HCT116 (cell line): ENCODE data around the gene FAM228B. TPM values are rescaled to one million over a fixed set of nuclear protein-coding genes. Genes with fewer than 3 reads are reported as not detected.

Source experiments
- ATAC-seq: fragments of 200-7000 bp; cut with Tn5 transposase; 2 replicates; pipeline ENCODE4 v1.9.1; 2020; ENCODE audit warnings: mild to moderate bottlenecking, moderate library complexity
- BruUV-seq: library from RNA; stranded (reverse); fragments of 400-500 nt; replicated peaks from 2 replicates; lab custom pipeline; 2021; lab: Mats Ljungman, UMichigan
- CTCF ChIA-PET: fragments of 300-600 bp; sonication (Branson Sonifier 250); formaldehyde crosslinking; loops from one replicate; lab custom pipeline; 2021; ENCODE audit warnings: antibody characterized with exemption; lab: Charles Lee
- POLR2A ChIA-PET: fragments of 300-600, 350-600 bp; sonication (Branson Sonifier 250); formaldehyde crosslinking; loops from one replicate; lab custom pipeline; 2021; ENCODE audit warnings: antibody characterized with exemption; lab: Charles Lee
- RAD21 ChIA-PET, 2 experiments: fragments of 300-600 bp; sonication (Branson Sonifier 250); formaldehyde crosslinking; loops; one replicate each; lab custom pipeline; 2023; ENCODE audit warnings: low total read pairs in 2 of 2; ENCODE audit not compliant: uncharacterized antibody in 2 of 2, unreplicated experiment in 2 of 2, low non-redundant PET in 1 of 2; lab: Charles Lee
- DNase-seq: peaks from one replicate; pipeline ENCODE4 v3.0.0-alpha.2; 2010; ENCODE audit warnings: low read depth, low spot score
- H2AFZ ChIP-seq: fragments of 200-600 bp; shearing (Covaris generic), sonication (generic); 2 replicates; pipeline ENCODE4 v1.6.1; 2017; ENCODE audit warnings: low read depth, mixed run types, mixed read lengths, antibody characterized with exemption, low read length; ENCODE audit not compliant: poor library complexity, severe bottlenecking
- H3K27ac ChIP-seq: 2 replicates; pipeline ENCODE4 v1.5.1; 2012; ENCODE audit warnings: low read depth, low read length
- H3K27me3 ChIP-seq: fragments of 200-600 bp; sonication (generic); 2 replicates; pipeline ENCODE4 v1.6.1; 2016; ENCODE audit warnings: mixed run types, low read length, mixed read lengths; ENCODE audit not compliant: insufficient read depth
- H3K36me3 ChIP-seq, 2 experiments: fragments of 200-500 bp in 1 of 2; fragments of 200-600 bp in 1 of 2; sonication (Bioruptor generic) in 1 of 2; sonication (generic) in 1 of 2; 2 replicates each; pipeline versions ENCODE4 v1.5.1 to v1.6.1; 2014 to 2016; ENCODE audit warnings: low read length in 2 of 2, inconsistent platforms in 1 of 2, mixed read lengths in 1 of 2, mixed run types in 1 of 2; ENCODE audit not compliant: insufficient read depth in 2 of 2, control insufficient read depth in 1 of 2
- H3K4me1 ChIP-seq, 2 experiments: fragments of 200-600 bp in 1 of 2; sonication (generic) in 1 of 2; 2 replicates each; pipeline versions ENCODE4 v1.5.1 to v1.6.1; 2012 to 2017; ENCODE audit warnings: low read length in 2 of 2, inconsistent platforms in 1 of 2, mild to moderate bottlenecking in 1 of 2, mixed read lengths in 1 of 2, mixed run types in 1 of 2, moderate library complexity in 1 of 2; ENCODE audit not compliant: insufficient read depth in 2 of 2, control insufficient read depth in 1 of 2
- H3K4me2 ChIP-seq: fragments of 200-600 bp; sonication (generic); 2 replicates; pipeline ENCODE4 v1.6.1; 2017; ENCODE audit warnings: mixed run types, low read length, mixed read lengths
- H3K4me3 ChIP-seq, 2 experiments: fragments of 200-600 bp in 1 of 2; sonication (generic) in 1 of 2; replicated peaks in 1 of 2; 2 replicates each; pipeline ENCODE4 v1.5.1; 2011 to 2016; ENCODE audit warnings: low read length in 2 of 2, control low read depth in 1 of 2, low read depth in 1 of 2, mild to moderate bottlenecking in 1 of 2, mixed read lengths in 1 of 2, mixed run types in 1 of 2
- H3K79me2 ChIP-seq: fragments of 200-600 bp; sonication (generic); 2 replicates; pipeline ENCODE4 v1.6.1; 2017; ENCODE audit warnings: mild to moderate bottlenecking, mixed run types, low read length, moderate library complexity, mixed read lengths; ENCODE audit not compliant: insufficient read depth
- H3K9ac ChIP-seq: fragments of 200-600 bp; sonication (generic); 2 replicates; pipeline ENCODE4 v1.6.1; 2016; ENCODE audit warnings: low read length, mixed read lengths
- H3K9me2 ChIP-seq: fragments of 200-600 bp; sonication (generic), shearing (Covaris generic); 2 replicates; pipeline ENCODE4 v1.6.1; 2017; ENCODE audit warnings: mixed run types, mild to moderate bottlenecking, moderate library complexity; ENCODE audit not compliant: insufficient read depth
- H3K9me3 ChIP-seq, 2 experiments: fragments of 200-500 bp in 1 of 2; fragments of 200-600 bp in 1 of 2; sonication (Bioruptor generic) in 1 of 2; sonication (generic) in 1 of 2; 2 replicates each; pipeline ENCODE4 v1.6.1; 2014 to 2017; ENCODE audit warnings: low read length in 2 of 2, mixed read lengths in 2 of 2, inconsistent platforms in 1 of 2, low read depth in 1 of 2, mild to moderate bottlenecking in 1 of 2, mixed run types in 1 of 2, moderate library complexity in 1 of 2; ENCODE audit not compliant: control insufficient read depth in 1 of 2, insufficient read depth in 1 of 2
- H4K20me1 ChIP-seq: fragments of 200-600 bp; sonication (generic), shearing (Covaris generic); 2 replicates; pipeline ENCODE4 v1.6.1; 2017; ENCODE audit warnings: mixed run types, mild to moderate bottlenecking, moderate library complexity; ENCODE audit not compliant: insufficient read depth
- CBX3 ChIP-seq: IDR thresholded peaks from 2 replicates; pipeline ENCODE4 v1.6.1; 2012; ENCODE audit warnings: low read depth
- CTCF ChIP-seq, 3 experiments: fragments of 200-600 bp in 1 of 3; sonication (generic) in 1 of 3; IDR thresholded peaks in 2 of 3; conservative IDR thresholded peaks in 1 of 3; 2 replicates each; pipeline ENCODE4 v1.5.1; 2012 to 2017; ENCODE audit warnings: low read depth in 2 of 3, low read length in 2 of 3, antibody characterized with exemption in 1 of 3, borderline replicate concordance in 1 of 3, control low read depth in 1 of 3, mild to moderate bottlenecking in 1 of 3, mixed read lengths in 1 of 3, mixed run types in 1 of 3, moderate library complexity in 1 of 3; ENCODE audit not compliant: insufficient read depth in 1 of 3
- EZH2 ChIP-seq: fragments of 200-600 bp; sonication (generic); IDR thresholded peaks from 2 replicates; pipeline ENCODE4 v1.6.1; 2017; ENCODE audit warnings: antibody characterized with exemption, mixed run types
- JUND ChIP-seq: IDR thresholded peaks from 2 replicates; pipeline ENCODE4 v1.6.1; 2012
- MAX ChIP-seq: IDR thresholded peaks from 2 replicates; pipeline ENCODE4 v1.6.1; 2012
- POLR2A ChIP-seq: IDR thresholded peaks from 2 replicates; pipeline ENCODE4 v1.7.0; 2011; ENCODE audit warnings: borderline replicate concordance; ENCODE audit not compliant: insufficient read depth, insufficient read length; ENCODE audit errors: extremely low read depth
- POLR2AphosphoS5 ChIP-seq: IDR thresholded peaks from 2 replicates; pipeline ENCODE4 v1.6.1; 2011; ENCODE audit warnings: mild to moderate bottlenecking, low read depth, low read length, moderate library complexity
- RAD21 ChIP-seq: IDR thresholded peaks from 2 replicates; pipeline ENCODE4 v1.6.1; 2012; ENCODE audit warnings: low read depth, mild to moderate bottlenecking
- REST ChIP-seq: IDR thresholded peaks from 2 replicates; pipeline ENCODE4 v1.6.1; 2012; ENCODE audit warnings: low read depth
- SIN3A ChIP-seq: IDR thresholded peaks from 2 replicates; pipeline ENCODE4 v1.6.1; 2012; ENCODE audit warnings: low read depth
- YY1 ChIP-seq: IDR thresholded peaks from 2 replicates; pipeline ENCODE4 v1.6.1; 2011; ENCODE audit warnings: low read length, low read depth, moderate library complexity, mild to moderate bottlenecking; ENCODE audit not compliant: insufficient replicate concordance; ENCODE audit errors: extremely low read depth
- ZFX ChIP-seq: fragments of 450-650 bp; IDR thresholded peaks from 2 replicates; pipeline ENCODE4 v1.6.1; 2017
- ZNF274 ChIP-seq: fragments of 200-500 bp; sonication (Bioruptor generic); IDR thresholded peaks from 2 replicates; pipeline ENCODE4 v1.6.1; 2014; ENCODE audit warnings: mild to moderate bottlenecking, low read depth, low read length, inconsistent platforms
- intact Hi-C: fragments of 100-400 bp; cut with micrococcal nuclease; formaldehyde crosslinking; loops from 2 replicates; pipeline ENCODE4 v1.10.0; 2022
- total RNA-seq: library from RNA; stranded (reverse); gene quantifications from one replicate; pipeline ENCODE4 v1.2.1, GENCODE V29; 2021; ENCODE audit not compliant: unreplicated experiment

FAM228B gene
- total RNA-seq, 1 experiment from 2014 or later, result 5.6 TPM

- POLR2A ChIA-PET, result no interaction called here
- Histone ChIP-seq H3K9me2 (no peaks in the 10 kb centered on the region), H4K20me1 (no peaks in the 10 kb centered on the region), H3K36me3 (no peaks in the 10 kb centered on the region; a peak in 2 of 4 replicates), H3K9me3 (no peaks in the 10 kb centered on the region), H2AFZ (no peak overlapping the region), H3K79me2 (peaks cover 4% of the 10 kb centered on the region), H3K27ac (no peak overlapping the region), H3K27me3 (no peaks in the 10 kb centered on the region), H3K4me3 (no peak overlapping the region), H3K4me1 (peaks cover 11 to 26% of the 10 kb centered on the region in 2 experiments), H3K4me2 (no peak overlapping the region), H3K9ac (no peak overlapping the region)
- RAD21 ChIA-PET, result no interaction called here
- BruUV-seq, result no TSS peak
- intact Hi-C loops, result loop anchor here (5.0 kb wide), 1 partner anchor 258 kb away; no protein-coding TSS in a partner anchor
- DNase-seq, result no peak
- CTCF ChIA-PET, result no interaction called here
- 0 out of 2 replicates have a peak, but pooled peaks have one; percentile 9 for TF ChIP-seq POLR2AphosphoS5
- TF ChIP-seq JUND, result no peak
- no peak for TF ChIP-seq MAX
- no peak for ATAC-seq
Observed at GRCh38 chr2:24080701-24081100, 42.6 kb upstream of the FAM228B start.

GRCh38 chr2:24082787-24083566 lies 40.3 kb upstream of the FAM228B start:
- DNase-seq, result no peak
- BruUV-seq, result TSS peak; percentile 45
- peaks cover 11 to 21% of the 10 kb centered on the region in 2 experiments for H3K4me1 ChIP-seq
- no peaks in the 10 kb centered on the region for H4K20me1 ChIP-seq
- H3K27ac ChIP-seq, result peak overlapping the region; percentile 95
- ChIA-PET RAD21 (interaction anchor here in 1 of 2 experiments (1.8 kb wide), 1 partner anchor 156 kb away, joined by 9 read pairs; the partner anchor contains the start of gene ATAD2B), POLR2A (interaction anchor here (1.0 to 3.3 kb wide), 4 partner anchors 9 to 156 kb away, joined by 3 to 19 read pairs (median 4); partner anchors contain the start of genes ATAD2B and FAM228B), CTCF (interaction anchor here (1.3 to 3.4 kb wide), 7 partner anchors 14 to 279 kb away, joined by 3 to 29 read pairs (median 6); partner anchors contain the start of gene ATAD2B)
- H3K27me3 ChIP-seq, result no peaks in the 10 kb centered on the region
- intact Hi-C loops, result loop anchor here (5.0 kb wide), 1 partner anchor 261 kb away; no protein-coding TSS in a partner anchor
- H3K9me3 ChIP-seq, result no peaks in the 10 kb centered on the region
- H2AFZ ChIP-seq, result no peak overlapping the region
- H3K4me2 ChIP-seq, result peak overlapping the region; percentile 83
- no peak for ATAC-seq
- H3K9me2 ChIP-seq, result no peaks in the 10 kb centered on the region
- peak overlapping the region; percentile 71 to 72 for H3K4me3 ChIP-seq
- peak overlapping the region; percentile 68 for H3K9ac ChIP-seq
- H3K79me2 ChIP-seq, result no peaks in the 10 kb centered on the region
- H3K36me3 ChIP-seq, result no peaks in the 10 kb centered on the region; a peak in 1 of 4 replicates
- TF ChIP-seq ZNF274, result no peak
- TF ChIP-seq SIN3A, result no peak
- TF ChIP-seq REST, result no peak
- TF ChIP-seq ZFX, result no peak
- no peak for TF ChIP-seq CBX3
- TF ChIP-seq YY1, result no peak
- TF ChIP-seq RAD21, result no peak
- TF ChIP-seq POLR2AphosphoS5, result no peak
- TF ChIP-seq CTCF (IDR thresholded peaks at IDR 0.05 in 2 of 3, conservative IDR thresholded peaks at IDR 0.05 in 1 of 3; ENCODE audit: borderline replicate concordance in 1 of 3, insufficient read depth in 1 of 3, low read depth in 2 of 3, low read length in 2 of 3), result no peak
- TF ChIP-seq EZH2, result no peak
- TF ChIP-seq POLR2A, result no peak
